Middle frontal gyrus (tissue), 1 donor: ENCODE measurements around the gene UBP1.
"Not testable (repeated sequence)": the region's sequence is repeated elsewhere in the genome, so short reads cannot be mapped to it uniquely, and the experiment has no call there.

Source experiments
- DNase-seq: peaks from one replicate; pipeline ENCODE4 v3.0.0-alpha.2; 2015; ENCODE audit warnings: low spot score; ENCODE audit errors: extremely low spot score

Gene UBP1, protein sequence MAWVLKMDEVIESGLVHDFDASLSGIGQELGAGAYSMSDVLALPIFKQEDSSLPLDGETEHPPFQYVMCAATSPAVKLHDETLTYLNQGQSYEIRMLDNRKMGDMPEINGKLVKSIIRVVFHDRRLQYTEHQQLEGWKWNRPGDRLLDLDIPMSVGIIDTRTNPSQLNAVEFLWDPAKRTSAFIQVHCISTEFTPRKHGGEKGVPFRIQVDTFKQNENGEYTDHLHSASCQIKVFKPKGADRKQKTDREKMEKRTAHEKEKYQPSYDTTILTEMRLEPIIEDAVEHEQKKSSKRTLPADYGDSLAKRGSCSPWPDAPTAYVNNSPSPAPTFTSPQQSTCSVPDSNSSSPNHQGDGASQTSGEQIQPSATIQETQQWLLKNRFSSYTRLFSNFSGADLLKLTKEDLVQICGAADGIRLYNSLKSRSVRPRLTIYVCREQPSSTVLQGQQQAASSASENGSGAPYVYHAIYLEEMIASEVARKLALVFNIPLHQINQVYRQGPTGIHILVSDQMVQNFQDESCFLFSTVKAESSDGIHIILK

DNA sequence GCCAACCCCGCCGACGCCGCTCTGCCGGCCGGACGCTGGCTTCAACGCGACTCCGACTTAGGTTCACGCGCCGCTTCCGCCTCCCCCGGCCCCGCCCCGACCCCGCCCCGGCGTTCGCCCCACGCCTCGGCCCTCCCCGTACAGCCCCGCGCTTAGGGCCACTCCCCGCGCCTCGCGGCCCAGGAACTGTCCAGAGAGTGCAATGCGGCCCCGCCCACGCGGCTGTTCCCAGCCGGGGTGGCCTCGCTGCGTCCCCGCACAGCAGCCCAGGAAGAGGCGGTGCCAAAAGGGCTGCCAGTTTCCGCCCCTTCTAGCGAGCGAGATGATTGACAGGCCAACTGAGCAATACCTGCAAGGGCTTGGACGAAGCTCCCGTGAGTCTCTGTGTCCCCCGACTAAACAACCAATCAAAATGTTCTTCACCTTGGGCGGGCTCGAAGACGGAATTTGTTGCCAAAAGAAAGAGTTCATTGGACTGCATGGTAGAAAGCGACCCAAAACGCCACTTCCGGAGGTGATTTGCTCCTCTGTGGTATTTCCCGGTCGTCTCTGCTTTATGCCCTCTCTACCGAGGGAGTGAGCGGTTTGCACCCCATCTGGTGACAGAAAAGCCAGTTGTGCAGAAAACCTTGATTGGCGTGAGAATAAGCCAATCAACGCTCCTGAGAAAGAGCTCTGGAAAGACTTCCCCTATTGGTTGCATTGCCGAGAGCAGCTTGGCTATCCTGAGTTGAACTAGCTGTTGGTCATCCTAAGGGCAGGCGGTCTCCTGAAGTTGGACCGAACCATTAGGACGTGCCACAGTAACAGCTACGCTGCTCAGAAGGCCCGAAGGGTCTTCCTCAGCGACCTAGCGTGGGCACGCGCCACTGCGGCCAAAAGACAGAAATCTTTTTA, at the start of gene UBP1:
TSS of gene UBP1 (minus strand) at position 78 of the 897 bp plus-strand sequence. CDS start 557 bp downstream, outside the sequence.
- peak; percentile 99 for DNase-seq

DNA sequence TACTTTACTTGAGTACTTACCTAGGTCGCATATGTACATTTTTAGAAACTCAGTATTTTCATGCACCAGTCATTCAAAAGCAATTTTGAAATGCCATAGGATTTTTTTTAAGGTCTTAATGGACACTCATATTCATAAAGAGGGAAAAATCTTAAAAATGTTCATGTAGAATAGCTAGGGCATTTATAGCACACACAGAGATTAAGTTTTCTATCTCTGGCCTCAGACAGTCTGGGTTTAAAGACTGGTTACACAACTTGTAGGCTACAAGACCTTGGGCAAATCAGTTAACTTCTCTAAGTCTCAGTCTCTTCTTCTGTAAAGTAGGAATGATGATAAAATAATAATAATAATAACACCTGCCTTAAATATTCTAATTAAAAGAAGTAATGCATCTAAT, 48.5 kb upstream of the UBP1 start:
- DNase-seq, result no peak

DNA sequence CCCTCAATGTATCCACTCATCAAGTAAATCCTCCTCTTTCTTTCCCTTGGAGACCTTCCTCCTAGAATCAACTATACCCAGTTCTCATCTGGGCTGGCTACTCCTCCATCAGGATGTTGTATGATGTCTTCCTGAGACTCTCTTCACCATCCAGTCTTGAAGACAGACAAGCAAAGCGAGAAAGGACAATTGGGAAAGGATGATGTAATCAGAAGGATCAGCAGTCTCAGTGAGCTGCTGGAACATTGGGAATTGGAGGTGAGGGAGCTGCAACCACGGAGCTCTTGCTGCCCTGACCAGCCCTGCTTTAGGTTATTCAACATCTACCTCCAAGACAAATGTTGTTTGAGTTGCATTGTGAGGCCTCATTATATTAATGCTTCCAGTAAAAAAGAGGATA, 48.0 kb upstream of the UBP1 start:
- no peak for DNase-seq

DNA sequence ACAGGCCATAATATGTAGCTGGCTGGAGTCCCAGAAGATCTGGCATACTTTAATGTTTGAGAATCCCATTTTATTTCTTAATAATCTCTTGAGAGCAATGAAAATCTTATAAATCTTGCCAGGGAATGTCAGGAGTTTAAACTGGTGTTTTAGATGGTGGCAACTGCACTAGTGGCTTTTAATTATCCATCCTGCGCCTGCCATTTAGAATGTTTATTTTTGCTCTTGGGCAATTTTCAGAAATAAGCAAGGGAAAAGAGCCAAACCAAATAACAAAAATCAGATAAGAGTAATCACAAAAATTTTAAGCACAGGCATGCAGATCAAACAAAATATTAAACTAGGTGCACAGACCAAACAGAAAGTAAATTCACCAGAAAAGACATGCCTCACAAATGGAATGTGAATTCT, 41.9 kb upstream of the UBP1 start:
- DNase-seq, result no peak

DNA sequence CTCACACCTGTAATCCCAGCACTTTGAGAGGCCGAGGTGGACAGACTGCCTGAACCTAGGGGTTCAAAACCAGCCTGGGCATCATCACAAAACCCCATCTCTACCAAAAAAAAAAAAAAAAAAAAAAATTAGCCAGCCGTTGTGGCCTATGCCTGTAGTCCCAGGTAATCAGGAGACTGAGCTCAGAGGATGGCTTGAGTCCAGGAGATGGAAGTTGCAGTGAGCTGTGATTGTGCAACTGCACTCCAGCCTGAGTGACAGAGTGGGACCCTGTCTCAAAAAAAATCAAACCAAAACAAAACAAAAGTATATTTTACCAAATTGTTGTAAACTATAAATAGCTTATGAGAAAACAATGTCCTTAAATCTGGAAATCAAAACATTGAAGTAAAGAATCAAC, 34.7 kb upstream of the UBP1 start:
- DNase-seq, result no peak

DNA sequence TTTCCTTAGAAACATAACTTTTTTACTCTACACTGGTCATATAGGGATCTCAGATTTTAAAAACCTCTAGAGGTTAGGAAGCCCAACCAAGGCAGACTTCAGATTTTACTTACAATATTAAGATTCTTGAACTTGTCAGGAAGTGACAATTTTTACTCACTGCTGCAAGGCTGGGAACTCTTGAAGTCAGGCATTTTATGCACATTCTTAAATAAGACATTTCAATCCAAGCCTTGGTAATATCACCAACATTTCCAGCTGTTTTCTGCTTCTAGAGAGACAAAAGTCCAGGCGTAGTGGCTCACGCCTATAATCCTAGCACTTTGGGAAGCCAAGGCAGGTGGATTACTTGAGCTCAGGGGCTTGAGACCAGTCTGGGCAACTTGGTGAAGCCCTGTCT, 33.6 kb upstream of the UBP1 start:
- no peak for DNase-seq

DNA sequence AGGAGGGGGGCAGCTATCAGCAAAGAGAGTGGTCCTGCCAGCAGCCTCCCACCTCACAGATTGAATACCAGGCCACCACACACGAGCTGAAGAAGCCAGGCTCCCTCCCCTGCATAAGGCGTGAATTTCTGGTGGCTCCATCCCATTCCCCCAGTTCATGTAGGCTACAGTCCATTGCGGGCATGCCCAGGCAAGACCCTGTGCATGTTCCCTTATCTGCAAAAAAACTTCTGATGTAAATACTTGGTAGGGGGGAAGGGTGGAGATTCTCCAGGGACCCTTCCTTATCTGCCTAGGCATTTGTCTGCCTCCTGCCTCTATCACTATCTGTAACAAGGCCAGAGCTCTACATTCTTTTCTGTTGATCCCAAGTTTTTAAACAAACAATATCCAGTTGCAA, 27.6 kb upstream of the UBP1 start:
- no peak for DNase-seq

DNA sequence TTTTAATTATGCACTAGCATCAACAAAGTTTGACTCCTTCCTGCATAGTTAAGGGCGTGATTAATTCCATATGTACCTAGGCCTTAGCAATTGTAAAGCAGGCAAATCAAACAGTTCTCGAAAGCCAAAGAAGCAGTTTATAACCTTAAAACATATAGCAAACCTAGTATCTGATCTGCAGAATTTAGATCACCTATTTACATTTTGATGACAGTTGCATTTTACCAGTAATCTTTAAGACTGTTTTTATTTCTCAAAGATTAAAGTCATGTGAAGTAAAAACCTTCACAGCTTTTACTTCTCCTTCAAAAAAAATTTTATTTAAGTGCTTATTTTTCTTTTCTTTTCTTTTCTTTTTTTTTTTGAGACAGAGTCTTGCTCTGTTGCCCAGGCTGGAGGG, 20.9 kb upstream of the UBP1 start:
- DNase-seq, result no peak

DNA sequence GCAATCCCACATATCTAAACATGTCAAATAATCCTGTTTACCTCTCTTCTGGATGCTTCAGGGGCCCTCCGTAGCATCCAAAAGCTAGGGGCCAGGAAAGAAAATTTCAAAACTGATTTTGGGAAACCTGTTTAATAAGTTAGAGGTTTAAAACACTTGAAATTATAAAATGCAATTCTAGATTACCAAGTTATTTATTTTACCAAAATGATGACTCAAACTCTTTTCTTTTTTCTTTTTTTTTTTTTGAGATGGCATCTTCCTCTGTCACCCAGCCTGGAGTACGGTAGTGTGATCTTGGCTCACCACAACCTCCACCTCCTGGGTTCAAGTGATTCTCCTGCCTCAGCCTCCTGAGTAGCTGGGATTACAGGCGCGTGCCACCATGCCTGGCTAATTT, 19.4 kb upstream of the UBP1 start:
- not testable (repeated sequence) for DNase-seq

DNA sequence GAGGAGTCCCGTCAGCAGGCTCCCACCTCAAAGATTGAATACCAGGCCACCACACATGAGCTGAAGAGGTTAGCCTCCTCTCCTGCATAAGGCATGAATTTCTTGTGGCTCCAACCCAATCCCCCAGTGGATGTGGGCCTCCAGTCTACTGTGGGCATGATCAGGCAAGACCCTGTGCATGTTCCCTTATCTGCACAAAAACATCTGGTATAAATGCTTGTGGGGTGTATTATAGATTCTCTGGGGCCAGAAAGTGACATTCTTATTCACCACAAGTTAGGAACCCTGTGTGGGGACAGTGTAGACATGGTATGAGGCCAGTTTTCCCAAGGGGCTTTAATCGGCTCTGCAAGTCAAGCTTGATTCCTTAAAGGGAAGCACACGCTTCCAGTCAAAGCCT, 18.2 kb upstream of the UBP1 start:
- DNase-seq, result no peak

DNA sequence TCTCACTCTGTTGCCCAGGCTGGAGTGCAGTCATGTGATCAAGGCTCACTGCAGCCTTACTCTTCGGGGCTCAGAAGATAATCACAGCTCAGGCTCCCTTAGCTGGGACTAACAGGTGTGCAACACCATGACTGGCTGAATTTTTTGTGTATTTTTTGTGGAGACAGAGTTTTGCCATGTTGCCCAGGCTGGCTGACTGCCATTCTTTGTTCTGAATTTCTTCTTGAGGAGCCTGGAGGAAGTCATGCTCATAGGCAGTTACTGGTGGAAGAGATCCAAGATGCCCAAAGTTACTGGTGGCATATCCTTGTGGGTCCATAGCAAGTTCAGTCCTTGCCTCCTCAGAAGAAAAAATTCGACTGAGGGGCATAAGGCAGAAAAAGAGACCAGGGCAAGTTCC, 16.6 kb upstream of the UBP1 start:
- DNase-seq, result no peak

DNA sequence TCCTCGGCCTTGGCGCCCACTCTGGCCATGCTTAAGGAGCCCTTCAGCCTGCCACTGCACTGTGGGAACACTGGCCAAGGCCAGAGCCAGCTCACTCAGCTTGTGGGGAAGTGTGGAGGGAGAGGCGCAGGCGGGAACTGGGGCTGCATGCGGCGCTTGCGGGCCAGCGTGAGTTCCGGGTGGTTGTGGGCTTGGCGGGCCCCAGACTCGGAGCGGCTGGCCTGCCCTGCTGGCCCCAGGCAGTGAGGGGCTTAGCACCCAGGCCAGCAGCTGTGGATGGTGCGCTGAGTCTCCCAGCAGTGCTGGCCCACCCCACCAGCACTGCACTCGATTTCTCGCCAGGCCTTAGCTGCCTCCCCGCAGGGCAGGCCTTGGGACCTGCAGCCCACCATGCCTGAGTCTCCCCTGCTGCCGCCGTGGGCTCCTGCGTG, 13.1 kb upstream of the UBP1 start:
- no peak for DNase-seq

DNA sequence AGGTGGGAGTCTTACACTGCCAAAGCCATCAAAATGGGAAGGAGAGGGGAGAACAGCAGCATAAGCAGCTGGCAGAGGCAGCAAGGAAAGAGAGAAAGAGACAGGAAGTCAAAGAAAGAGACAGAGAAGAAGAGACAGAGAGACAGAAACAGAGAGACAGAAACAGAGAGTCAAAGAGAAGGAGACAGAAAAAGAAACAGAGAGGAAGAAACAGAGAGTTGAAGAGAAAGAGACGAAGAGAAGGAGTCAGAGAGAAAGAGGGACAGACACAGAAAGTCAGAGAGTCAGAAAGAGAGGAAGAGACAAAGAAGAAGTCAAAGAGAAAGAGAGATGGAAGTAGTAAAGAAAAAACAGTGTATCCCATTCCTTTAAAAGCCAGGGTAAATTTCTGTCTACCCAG, 11.8 kb upstream of the UBP1 start:
- not testable (repeated sequence) for DNase-seq

DNA sequence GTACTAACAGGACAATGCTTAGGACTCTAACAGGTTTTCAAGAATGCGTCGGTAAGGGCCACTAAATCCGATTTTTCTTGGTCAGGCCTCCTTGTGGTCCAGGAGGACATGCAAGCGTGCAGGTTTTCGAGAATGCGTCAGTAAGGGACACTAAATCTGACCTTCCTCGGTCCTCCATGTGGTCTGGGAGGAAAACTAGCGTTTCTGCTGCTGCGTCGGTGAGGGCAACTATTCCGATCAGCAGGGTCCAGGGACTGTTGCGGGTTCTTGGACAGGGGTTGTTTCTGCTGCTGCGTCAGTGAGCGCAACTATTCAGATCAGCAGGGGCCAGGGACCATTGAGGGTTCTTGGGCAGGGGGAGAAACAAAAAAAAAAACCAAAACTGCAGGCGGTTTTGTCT, 7.8 kb upstream of the UBP1 start:
- no peak for DNase-seq

DNA sequence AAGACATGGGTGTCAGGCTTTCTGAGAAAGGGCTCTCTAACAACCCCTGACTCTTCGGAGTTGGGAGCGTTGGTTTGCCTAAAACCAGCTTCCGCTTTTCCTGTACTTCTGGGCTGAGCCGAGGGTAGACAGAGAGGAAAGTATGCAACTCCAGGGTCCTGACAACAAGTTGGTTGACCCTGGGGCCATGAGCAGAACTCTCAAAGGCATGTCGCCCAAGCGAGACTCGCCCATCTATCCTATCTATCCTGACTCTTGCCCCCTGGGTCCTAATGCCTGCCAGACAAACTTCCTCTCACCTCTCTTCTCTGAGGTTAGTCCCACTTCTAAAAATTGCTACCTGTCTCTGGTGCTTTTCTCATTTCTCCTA, 7.0 kb upstream of the UBP1 start:
- not testable (repeated sequence) for DNase-seq

DNA sequence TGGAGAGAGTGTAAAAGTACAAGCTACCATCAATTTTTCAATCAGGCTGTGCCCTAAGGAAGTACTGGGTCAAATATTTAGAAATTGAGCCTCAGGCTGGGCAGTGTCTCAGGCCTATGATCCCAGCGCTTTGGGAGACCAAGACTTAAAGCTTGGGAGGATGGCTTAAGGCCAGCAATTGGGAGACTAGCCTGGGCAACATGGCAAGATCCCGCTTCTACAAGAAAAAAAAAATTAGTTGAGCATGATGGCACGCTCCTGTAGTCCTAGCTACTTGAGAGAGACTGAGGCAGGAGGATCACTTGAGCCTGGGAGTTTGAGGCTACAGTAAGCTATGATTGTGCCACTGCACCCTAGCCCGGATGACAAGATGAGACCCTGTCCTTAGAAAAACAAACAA, 2.0 kb upstream of the UBP1 start:
- DNase-seq, result no peak

DNA sequence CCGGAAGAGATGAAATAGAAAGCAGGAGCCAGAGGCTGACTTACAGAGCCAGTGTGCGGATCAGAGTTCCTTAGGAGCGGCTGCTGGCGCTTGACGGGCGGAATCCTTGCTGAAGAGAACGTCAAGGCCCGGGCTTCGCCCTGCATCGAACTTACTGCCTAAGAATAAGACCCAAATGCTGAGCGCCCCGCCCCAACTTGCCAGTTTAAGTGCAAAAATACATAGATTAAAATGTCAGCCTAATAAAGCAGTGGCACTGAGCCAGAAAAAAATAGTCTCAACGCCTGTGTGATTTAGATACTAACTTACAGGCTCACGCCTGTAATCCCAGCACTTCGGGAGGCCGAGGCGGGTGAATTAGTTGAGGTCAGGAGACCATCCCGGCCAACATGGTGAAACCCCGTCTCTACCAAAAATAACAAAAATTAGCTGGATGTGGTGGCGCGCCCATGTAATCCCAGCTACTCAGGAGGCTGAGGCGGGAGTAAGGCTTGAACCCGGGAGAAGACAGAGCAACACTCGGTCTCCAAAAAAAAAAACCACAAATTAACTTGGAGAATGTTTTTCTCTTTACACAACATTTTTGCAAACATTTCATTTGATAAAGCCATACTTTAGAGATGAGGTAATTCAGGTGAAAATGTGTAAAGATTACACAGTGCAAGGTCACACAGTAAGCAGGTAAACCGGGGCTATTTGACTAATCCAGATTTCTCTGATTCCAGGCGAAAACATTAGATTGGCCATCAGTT, 1.2 kb upstream of the UBP1 start:
- no peak for DNase-seq

DNA sequence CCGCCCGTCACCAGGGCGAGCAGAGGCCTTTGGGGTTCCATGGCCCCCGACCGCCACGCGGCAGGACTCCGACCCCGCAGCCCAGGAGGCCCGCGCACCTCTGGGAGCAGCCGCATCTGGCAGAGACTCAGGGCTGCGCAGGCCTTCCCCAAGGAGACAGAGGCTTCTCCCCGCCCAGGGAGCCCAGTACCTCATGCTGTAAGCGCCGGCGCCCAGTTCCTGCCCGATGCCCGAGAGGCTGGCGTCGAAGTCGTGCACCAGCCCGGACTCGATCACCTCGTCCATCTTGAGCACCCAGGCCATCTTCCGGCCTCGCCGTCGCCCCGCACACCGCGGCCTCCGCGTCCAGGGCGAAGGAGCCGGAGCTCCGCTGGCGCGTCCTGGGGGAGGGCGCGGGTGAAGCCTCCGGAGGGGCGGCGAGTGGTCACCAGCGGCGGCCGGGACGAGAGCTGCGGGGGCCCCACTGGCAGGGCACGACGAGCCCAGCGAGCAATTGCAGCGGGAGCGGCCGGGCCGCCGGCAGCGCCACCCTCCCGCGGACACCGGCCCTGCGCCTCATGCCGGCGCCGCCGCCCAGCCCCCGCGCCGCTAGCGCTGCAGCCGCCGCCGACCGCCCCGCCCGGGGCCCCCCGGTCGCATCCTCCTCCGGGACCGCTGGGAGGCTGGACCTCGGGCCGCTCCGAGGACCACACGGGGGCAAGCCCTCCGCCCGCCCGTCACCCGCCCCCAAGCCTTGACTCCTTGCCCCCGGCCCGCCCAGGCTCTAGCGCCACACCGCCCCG, 468 bp downstream of the UBP1 start:
- peak; percentile 16 for DNase-seq

DNA sequence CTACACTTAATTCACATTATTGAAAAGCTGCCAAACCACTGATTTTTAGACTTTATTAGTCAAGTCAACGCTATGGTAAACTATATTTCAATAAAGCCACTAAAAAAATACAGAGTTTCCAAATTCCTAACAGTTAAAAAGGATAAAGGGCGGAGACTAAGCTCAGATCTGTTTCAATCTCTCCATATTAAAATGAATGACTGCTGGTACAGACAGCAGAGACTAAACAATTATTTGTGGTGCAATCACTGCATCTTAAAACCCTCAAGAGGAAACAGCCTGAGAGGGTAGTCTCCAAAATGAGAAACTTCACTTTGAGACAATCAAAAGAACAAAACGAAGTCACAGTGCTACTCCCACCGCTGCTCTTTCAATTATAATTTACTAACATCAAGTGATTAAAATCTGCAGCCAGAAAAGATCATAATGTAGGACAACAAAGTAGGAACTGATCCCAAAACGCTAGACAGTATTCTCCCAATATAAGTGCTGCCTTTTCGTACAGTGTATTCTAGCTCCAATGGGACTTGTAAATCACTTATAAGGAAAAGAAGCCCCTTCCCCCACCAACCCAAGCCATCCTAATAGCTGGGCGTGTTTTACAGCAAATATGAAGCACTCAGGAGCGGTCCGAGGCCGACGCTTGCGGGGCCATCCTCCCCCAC, 1.2 kb downstream of the UBP1 start:
- DNase-seq, result no peak

DNA sequence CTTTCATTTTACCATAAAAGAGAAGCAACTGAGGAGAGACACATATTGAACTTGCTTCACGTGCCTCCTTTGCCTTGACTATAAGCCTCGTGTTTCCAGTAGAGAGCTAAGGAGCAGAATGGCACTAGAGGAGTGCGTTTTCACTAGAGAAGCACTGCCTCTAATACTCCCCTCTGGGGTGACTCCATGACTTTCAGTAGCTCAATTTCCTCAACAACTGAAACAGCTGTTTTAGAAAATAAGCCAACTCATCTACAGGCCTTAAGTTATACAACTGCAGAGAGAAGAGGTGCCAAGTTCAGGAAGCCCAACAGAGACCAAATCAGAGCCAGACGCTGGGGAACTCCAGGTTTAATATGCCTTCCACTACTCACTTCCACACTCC, 1.9 kb downstream of the UBP1 start:
- DNase-seq, result no peak
